Aorta (tissue), 5 donors: ENCODE measurements around the gene TCEA2. TPM values are rescaled to one million over a fixed set of nuclear protein-coding genes. Genes with fewer than 3 reads are reported as not detected.

ENCODE experiments used
- ATAC-seq: fragments of 200-7000 bp; cut with Tn5 transposase; one replicate; pipeline ENCODE4 v1.9.1; 2022; ENCODE audit warnings: moderate library complexity; ENCODE audit not compliant: low FRiP score
- DNase-seq, 2 donors: peaks; one replicate each; pipeline ENCODE4 v3.0.0-alpha.2; 2020
- H3K27ac ChIP-seq, 2 donors: one replicate each; pipeline ENCODE4 v1.5.1; 2013; ENCODE audit warnings: low read length in 2 of 2, mild to moderate bottlenecking in 2 of 2, moderate library complexity in 2 of 2, control low read depth in 1 of 2, inconsistent platforms in 1 of 2, low read depth in 1 of 2
- H3K27me3 ChIP-seq, 2 donors: one replicate each; pipeline ENCODE4 v1.6.1; 2013; ENCODE audit warnings: control low read depth in 1 of 2, low read length in 1 of 2, mild to moderate bottlenecking in 1 of 2, moderate library complexity in 1 of 2; ENCODE audit not compliant: insufficient read depth in 2 of 2, control insufficient read depth in 1 of 2
- H3K36me3 ChIP-seq, 2 donors: one replicate each; pipeline ENCODE4 v1.6.1; 2013; ENCODE audit warnings: control low read depth in 1 of 2, low read length in 1 of 2, mild to moderate bottlenecking in 1 of 2; ENCODE audit not compliant: insufficient read depth in 2 of 2, control insufficient read depth in 1 of 2
- H3K4me1 ChIP-seq, 2 donors: one replicate each; pipeline ENCODE4 v1.6.1; 2013; ENCODE audit warnings: low read length in 2 of 2, control low read depth in 1 of 2, mild to moderate bottlenecking in 1 of 2, moderate library complexity in 1 of 2; ENCODE audit not compliant: insufficient read depth in 2 of 2, control insufficient read depth in 1 of 2
- H3K4me3 ChIP-seq, 2 donors: one replicate each; pipeline ENCODE4 v1.5.1; 2013; ENCODE audit warnings: low read length in 2 of 2, control low read depth in 1 of 2, mild to moderate bottlenecking in 1 of 2
- H3K9me3 ChIP-seq: one replicate; pipeline ENCODE4 v1.6.1; 2013; ENCODE audit warnings: mild to moderate bottlenecking, low read length; ENCODE audit not compliant: control insufficient read depth
- WGBS, 2 donors: extraction: QIAGEN DNeasy Blood & Tissue Kit; methylation state at CpG; one replicate each; pipeline ENCODE4 v1.1.7; 2013; 5-methylcytosine and 5-hydroxymethylcytosine counted together
- intact Hi-C, 2 donors: fragments of 100-400 bp; cut with DNase I; formaldehyde crosslinking; loops; one replicate each; pipeline versions ENCODE4 v1.14.2 to v1.15.0; 2022
- long read RNA-seq, 2 donors: library from polyadenylated mRNA; unstranded; transcript quantifications; one replicate each; pipeline ENCODE4 v2.0.0, GENCODE V29; 2020 to 2021
- polyA plus RNA-seq, 2 donors: library from polyadenylated mRNA; stranded (reverse); fragments of 200-250 nt; gene quantifications; one replicate each; pipeline ENCODE4 v1.2.3, GENCODE V29; 2013
- total RNA-seq, 2 donors: library from RNA; stranded (reverse); fragmentation: NEBNext Ultra II Directional; extraction: Animal tissue kit (Norgen Biotek cat#: 25700); gene quantifications; one replicate each; pipeline ENCODE4 v1.2.1, GENCODE V29; 2021
- donor health status: healthy with polysubstance abuse.
- donor health status: Bipolar disorder and iron deficiency.
- donor health status: DM: no; HTN: no; CAD: no.
- donor health status: DM: no; HTN: no; CAD: no.
- donor health status: DM: yes; HTN: yes; CAD: no.

TCEA2 gene
- total RNA-seq: 10 to 100 TPM; 45.5 to 71.1 TPM
- 10 to 100 TPM; 26.2 to 80.1 TPM for polyA plus RNA-seq
- long read RNA-seq, donor 1, transcript TCEA2-202 (10 exons, 1,235 nt): major isoform, 7 of 29 reads
- long read RNA-seq, donor 1, partial matches to known transcripts: 5 of 29 reads
- long read RNA-seq, donor 1, other reads (novel, unspliced or antisense): 17 of 29 reads
- long read RNA-seq, donor 2, transcript TCEA2-202 (10 exons, 1,235 nt): major isoform, 35 of 57 reads
- long read RNA-seq, donor 2, partial matches to known transcripts: 8 of 57 reads
- long read RNA-seq, donor 2, other reads (novel, unspliced or antisense): 13 of 57 reads

DNA sequence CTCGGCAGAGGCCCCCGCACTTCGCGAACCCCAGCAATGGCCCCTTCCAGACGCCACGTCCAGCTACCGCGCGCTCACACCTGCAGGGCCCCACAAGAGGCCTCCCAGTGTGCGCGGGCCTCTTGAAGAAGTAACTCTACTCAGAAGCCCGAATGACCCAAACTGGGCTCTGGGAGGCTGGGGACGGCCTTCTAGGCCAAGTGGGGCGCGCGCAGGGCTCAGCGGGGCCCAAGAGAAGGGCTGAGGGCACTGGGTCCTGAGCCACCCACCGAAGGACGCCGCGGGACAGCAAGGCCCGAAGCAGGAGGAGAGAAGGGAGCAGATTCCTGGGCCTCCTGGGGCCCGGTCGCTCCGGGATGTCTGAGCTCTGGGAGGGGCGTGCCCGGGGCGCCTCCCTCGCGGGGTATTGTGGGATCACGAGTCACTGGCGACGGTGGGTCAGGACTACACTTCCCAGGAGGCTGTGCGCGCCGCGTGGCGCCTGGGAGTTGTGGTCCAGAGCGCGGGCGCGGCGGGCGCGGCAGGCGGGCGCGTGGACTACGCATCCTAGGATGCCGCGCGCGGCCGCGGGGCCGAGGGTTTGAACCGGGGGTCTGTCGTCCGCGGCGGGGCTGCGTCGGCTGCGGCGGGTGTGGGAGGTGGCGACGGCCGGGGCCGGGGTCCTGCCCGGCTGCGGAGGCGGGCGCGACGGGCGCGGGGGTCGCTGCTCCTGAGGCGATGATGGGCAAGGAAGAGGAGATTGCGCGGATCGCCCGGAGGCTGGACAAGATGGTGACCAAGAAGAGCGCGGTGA lies at the start of gene TCEA2:
TCEA2 (plus strand) TSS at position 603 of the 793 bp plus-strand sequence; CDS start at position 718, 115 bp downstream.
- ATAC-seq (peak; percentile 96), DNase-seq (peak; percentile 99)
- intact Hi-C loops: loop anchor here in 1 of 2 donors (2.0 kb wide), 1 partner anchor 82 kb away; the partner anchor contains the start of gene PRPF6
- 4 to 5% methylated on average over 61 to 85 of the region's 85 CpGs for WGBS, 2 donors
- no peaks in the 10 kb centered on the region for H3K9me3 ChIP-seq
- peak within 1 kb of the TSS; percentile 31 to 35 for H3K27ac ChIP-seq
- no peaks in the 10 kb centered on the region for H3K27me3 ChIP-seq
- no peaks in the 10 kb centered on the region for H3K4me1 ChIP-seq
- peak within 1 kb of the TSS; percentile 74 to 79 for H3K4me3 ChIP-seq
- H3K36me3 ChIP-seq: no peaks in the 10 kb centered on the region

DNA sequence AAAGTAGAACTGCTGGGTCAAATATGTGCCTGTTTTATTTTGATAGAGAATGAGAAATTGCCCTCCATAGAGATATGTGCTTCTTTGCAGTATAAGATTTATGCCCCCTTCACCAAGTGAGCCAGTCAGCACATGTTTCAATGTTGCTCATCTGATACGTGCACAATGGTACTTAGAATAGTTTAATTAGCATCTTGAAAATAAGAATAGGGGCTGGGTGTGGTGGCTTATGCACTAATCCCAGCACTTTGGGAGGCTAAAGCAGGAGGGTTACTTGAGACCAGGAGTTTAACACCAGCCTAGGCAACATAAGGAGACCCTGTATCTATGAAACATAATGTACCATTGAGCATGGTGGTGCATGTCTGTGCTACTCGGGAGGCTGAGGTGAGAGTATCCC lies 47.4 kb upstream of the TCEA2 start:
- intact Hi-C loops: no loop called here
- WGBS, 2 donors: 43 to 68% methylated on average over 2 of the region's 2 CpGs
- H3K4me3 ChIP-seq: no peak overlapping the region

DNA sequence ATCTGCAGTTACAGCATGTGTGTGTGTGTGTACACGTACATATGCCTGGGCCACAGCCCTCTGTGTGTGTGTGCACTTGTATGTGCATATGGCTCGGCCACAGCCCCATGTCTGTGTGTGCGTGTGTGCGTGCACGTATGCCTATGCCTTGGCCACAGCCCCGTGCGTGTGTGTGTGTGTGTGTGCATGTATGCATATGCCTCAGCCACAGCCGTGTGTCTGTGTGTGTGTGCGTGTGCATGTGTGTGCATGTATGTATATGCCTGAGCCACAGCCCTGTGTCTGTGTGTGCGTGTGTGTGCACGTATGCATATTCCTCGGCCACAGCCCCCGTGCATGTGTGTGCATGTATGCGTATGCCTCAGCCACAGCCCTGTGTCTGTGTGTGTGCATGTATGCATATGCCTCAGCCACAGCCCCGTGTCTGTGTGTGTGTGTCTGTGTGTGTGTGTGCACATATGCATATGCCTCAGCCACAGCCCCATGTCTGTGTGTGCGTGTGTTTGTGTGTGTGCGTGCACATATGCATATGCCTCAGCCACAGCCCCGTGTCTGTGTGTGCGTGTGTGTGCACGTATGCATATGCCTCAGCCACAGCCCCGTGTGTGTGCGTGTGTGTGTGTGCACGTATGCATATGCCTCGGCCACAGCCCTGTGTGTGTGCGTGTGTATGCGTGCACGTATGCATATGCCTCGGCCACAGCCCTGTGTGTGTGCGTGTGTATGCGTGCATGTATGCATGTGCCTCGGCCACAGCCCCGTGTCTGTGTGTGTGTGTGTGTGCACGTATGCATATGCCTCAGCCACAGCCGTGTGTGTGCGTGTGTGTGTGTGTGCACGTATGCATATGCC lies 41.6 kb upstream of the TCEA2 start:
- Histone ChIP-seq H3K27ac (no peak overlapping the region), H3K4me3 (no peak overlapping the region), H3K4me1 (no peaks in the 10 kb centered on the region), H3K27me3 (no peaks in the 10 kb centered on the region), H3K36me3 (peaks cover 3 to 9% of the 10 kb centered on the region in 2 donors), H3K9me3 (no peaks in the 10 kb centered on the region)
- DNase-seq: no peak
- intact Hi-C loops: no loop called here
- no peak for ATAC-seq
- 92% methylated on average over 36 of the region's 36 CpGs for WGBS, 2 donors

More for the DNA sequence above, 47.4 kb upstream of the TCEA2 start:
- no peaks in the 10 kb centered on the region for H3K9me3 ChIP-seq
- no peaks in the 10 kb centered on the region for H3K4me1 ChIP-seq
- H3K27me3 ChIP-seq: no peaks in the 10 kb centered on the region
- DNase-seq (no peak), ATAC-seq (no peak)
- H3K27ac ChIP-seq: no peak overlapping the region
- peaks cover 10 to 16% of the 10 kb centered on the region in 2 donors for H3K36me3 ChIP-seq

DNA sequence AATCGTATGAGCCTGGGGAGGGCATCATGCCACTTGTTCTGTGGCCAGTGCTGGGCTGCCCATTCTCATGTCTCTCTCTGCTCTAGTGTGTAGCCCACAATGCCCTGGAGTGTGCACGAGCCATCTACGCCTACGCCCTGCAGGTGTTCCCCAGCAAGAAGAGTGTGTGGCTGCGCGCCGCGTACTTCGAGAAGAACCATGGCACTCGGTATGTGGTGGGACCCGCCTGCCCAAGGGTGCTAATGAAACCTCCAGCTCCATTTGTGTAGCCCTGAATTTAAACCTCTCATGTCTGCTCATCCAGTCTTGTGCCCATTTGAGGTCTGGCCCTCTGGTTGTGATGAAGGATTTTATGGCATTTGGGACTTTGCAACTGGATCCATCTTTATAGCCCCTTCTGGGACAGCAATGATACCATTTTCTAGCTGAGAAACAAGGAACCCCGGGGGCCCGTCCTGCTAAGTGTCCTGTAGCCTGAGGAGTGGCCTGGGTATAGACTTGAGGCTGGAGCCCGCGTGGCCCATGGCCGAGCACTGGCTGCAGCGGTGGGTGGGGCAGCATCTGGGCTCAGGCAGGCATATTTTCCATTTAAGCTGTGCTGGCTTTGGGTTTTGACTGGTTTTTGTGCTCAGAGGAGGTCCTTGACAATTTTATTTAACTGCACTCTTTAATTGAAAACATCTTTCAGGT lies 40.2 kb upstream of the TCEA2 start:
- DNase-seq (no peak), ATAC-seq (no peak)
- intact Hi-C loops: no loop called here
- Histone ChIP-seq H3K27me3 (no peaks in the 10 kb centered on the region), H3K36me3 (peaks cover 3 to 13% of the 10 kb centered on the region in 2 donors), H3K4me3 (no peak overlapping the region), H3K9me3 (no peaks in the 10 kb centered on the region), H3K27ac (no peak overlapping the region), H3K4me1 (no peaks in the 10 kb centered on the region)
- 93 to 94% methylated on average over 17 of the region's 17 CpGs for WGBS, 2 donors

DNA sequence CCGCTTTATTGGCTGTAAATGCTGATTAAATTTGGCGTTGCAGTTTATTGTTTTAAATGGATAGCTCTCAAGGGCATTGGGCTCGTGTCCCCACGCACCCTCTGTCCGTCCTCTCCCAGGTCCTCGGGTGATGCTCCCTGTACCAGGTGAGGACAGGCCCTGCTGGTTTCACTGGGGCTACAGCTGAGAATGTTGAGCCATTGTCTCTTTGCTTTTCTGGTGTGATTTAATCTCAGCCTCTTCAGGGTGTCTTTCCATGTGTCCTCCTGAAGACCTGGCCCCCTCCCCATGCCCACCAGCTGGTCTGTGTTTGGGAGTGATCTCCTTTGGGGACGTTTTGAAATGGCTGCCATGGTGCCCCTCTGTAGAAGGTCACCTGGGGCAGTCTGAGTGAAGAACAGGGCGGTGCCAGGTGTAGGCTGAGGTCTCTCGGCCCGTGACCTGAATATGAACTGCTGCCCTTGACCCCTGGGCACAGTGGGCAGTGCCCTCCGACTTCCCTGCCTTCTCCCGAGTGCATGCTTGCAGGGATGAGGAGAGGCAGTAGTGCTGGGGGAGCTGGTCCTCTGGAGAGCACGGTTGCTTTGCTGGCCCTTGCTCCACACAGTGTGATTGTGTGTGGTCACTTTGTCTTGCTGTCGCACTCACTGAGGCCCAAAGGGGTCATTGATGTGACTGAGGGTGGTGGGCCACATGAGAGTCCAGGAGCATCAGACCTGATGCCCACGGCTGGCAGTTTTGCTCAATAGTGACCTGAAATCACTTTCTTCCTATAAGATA lies 39.4 kb upstream of the TCEA2 start:
- peaks cover 3 to 15% of the 10 kb centered on the region in 2 donors for H3K36me3 ChIP-seq
- ATAC-seq: no peak
- intact Hi-C loops: no loop called here
- H3K27me3 ChIP-seq: no peaks in the 10 kb centered on the region
- H3K9me3 ChIP-seq: no peaks in the 10 kb centered on the region
- no peaks in the 10 kb centered on the region for H3K4me1 ChIP-seq
- no peak overlapping the region for H3K27ac ChIP-seq
- H3K4me3 ChIP-seq: no peak overlapping the region
- 89 to 90% methylated on average over 15 of the region's 15 CpGs for WGBS, 2 donors
- DNase-seq: peak in 1 of 2 donors; percentile 12

DNA sequence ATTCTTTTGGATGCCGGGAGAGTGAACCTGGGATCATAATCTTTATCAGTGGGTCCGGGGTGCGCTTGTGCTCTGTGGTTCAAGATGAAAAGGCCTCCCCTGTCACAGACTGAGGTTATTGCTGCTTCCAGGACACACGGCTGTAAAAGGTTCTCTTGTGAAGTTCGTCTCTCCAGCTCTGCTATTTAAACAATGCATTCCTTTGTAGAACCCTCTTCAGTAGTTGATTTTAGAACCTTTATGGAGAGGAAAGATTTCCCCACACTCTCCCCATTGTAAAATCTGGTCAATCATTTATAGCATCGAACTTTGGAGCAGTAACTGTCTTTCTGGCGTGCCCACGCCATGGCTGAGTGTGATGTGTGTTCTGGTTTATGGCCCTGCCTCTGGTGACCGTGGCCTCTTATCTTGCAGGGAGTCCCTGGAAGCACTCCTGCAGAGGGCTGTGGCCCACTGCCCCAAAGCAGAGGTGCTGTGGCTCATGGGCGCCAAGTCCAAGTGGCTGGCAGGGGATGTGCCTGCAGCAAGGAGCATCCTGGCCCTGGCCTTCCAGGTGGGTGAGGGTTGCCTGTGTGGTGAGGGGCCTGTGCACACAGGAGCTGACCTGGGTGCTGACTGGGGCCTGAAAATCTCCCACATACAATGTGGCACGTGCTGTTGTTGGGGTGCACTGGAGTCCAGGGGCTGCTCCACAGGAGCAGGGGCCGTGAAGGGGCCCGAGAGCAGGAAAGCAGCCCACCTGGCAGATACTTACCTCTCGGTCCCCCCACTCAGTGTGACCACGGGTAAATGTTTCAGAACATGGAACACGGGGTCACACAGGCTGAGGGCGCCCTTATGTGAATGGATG lies 38.6 kb upstream of the TCEA2 start:
- DNase-seq (peak in 1 of 2 donors; percentile 35), ATAC-seq (no peak)
- no peak overlapping the region for H3K27ac ChIP-seq
- H3K36me3 ChIP-seq: peaks cover 3 to 12% of the 10 kb centered on the region in 2 donors
- H3K4me1 ChIP-seq: no peaks in the 10 kb centered on the region
- no peak overlapping the region for H3K4me3 ChIP-seq
- no peaks in the 10 kb centered on the region for H3K27me3 ChIP-seq
- H3K9me3 ChIP-seq: no peaks in the 10 kb centered on the region
- intact Hi-C loops: no loop called here
- 89 to 91% methylated on average over 17 of the region's 17 CpGs for WGBS, 2 donors

DNA sequence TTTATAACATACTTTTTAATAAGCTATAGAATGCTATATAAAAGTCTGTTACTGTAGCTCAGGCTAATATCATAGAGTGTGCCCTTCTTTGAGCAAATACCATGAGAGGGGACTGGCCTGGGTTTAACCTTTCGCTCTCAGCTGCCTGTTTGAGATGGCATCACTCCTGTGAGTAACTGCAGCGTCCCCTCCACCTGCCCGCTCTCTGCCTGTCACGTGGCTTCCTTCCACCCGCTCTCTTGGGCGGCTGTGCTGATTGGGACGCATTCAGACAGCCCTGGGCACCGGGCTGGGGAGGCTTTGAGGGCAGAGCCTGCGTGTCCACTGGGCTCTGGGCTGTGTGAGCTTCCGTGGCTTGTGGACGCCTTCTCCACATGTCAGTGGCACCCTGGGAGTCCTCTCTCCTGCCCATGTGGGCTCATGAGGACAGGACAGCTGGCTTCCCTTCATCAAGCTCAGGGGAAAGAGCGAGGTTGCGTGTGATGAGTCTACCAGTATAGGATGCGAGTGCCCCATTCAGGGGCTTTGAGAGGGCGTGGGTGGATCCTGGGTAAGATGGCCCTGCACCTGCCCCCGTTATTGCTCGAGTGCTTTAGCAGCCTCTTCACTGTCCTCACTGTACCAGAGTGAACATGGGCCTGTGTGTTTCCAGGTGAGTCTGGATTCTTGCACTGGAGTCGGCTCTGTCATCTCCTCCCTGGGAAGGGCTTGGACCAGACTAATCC lies 37.7 kb upstream of the TCEA2 start:
- H3K9me3 ChIP-seq: no peaks in the 10 kb centered on the region
- DNase-seq: peak in 1 of 2 donors; percentile 19
- intact Hi-C loops: no loop called here
- 93 to 95% methylated on average over 18 of the region's 18 CpGs for WGBS, 2 donors
- no peak overlapping the region for H3K27ac ChIP-seq
- H3K36me3 ChIP-seq: peaks cover 3 to 14% of the 10 kb centered on the region in 2 donors
- no peaks in the 10 kb centered on the region for H3K27me3 ChIP-seq
- ATAC-seq: no peak
- no peaks in the 10 kb centered on the region for H3K4me1 ChIP-seq
- no peak overlapping the region for H3K4me3 ChIP-seq
